Nephron (organoid): ENCODE results near the gene TMA7.

Experiments
- H3K27ac Mint-ChIP-seq, 3 experiments: 2 replicates each; pipeline ENCODE4 v1.8.0; 2020; ENCODE audit warnings: mixed read lengths in 3 of 3, mild to moderate bottlenecking in 2 of 3, moderate library complexity in 1 of 3
- H3K27me3 Mint-ChIP-seq: 2 replicates; pipeline ENCODE4 v1.8.0; 2021; ENCODE audit warnings: low read depth, mild to moderate bottlenecking, moderate library complexity, mixed read lengths
- H3K36me3 Mint-ChIP-seq: 2 replicates; pipeline ENCODE4 v1.8.0; 2020; ENCODE audit warnings: low read depth, mixed read lengths
- H3K4me1 Mint-ChIP-seq: 2 replicates; pipeline ENCODE4 v1.8.0; 2020; ENCODE audit warnings: mixed read lengths
- H3K4me3 Mint-ChIP-seq, 3 experiments: 2 replicates each; pipeline ENCODE4 v1.8.0; 2020; ENCODE audit warnings: mild to moderate bottlenecking in 3 of 3, mixed read lengths in 3 of 3, moderate library complexity in 2 of 3
- H3K9me3 Mint-ChIP-seq: 2 replicates; pipeline ENCODE4 v1.8.0; 2020; ENCODE audit warnings: mixed read lengths
- TF ChIP-seq, protein P1 (sequence below), 3 experiments: fragments of 200-600 bp; sonication (generic); IDR thresholded peaks; one replicate each; pipeline ENCODE4 v1.5.0; 2021; ENCODE audit warnings: antibody characterized with exemption in 3 of 3; ENCODE audit not compliant: unreplicated experiment in 3 of 3

The TMA7 gene

DNA sequence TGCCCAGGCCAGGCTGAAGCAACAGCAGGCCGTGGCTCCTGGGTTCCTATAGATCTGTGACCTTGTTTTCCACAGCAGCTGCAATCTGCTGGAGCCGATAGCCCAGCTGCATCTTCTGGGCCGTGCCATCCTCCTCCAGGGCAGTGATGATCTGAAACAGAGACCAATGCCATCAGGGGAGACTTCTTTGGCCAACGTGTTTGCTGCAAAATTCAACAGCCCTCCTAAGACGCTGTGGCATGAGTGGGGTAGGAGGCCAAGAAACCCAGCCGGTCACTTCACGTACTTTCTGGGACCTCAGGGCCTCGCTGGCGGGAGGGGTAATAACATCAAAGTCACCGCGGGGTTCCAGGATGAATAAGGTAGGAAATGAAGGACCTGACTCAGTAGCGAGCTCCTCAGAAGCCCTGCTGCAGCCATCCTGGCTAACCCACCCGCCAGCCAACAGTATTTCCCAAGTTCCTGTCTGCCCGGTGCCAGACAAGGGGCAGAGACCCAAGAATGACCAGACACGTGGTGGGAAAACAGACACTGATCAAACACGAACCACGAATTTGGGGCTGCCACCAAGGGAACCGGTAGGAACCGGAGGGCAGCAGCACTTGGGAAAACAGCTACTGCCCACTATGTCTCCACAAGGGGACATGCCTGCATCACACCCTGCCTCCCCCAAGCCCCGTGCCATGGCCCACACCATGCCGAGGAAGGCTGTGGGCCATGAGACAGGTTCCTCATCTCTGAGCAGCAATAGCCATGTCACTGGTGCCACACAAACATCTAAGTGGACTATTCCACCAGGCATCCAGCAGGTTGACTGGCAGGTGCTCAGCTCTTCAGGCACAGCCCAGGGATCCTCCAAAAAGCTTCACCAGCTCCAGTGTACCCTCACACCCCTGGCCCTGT, 35.4 kb upstream of the TMA7 start:
- Mint-ChIP-seq H3K36me3 (peaks cover 31% of the 10 kb centered on the region), H3K9me3 (no peaks in the 10 kb centered on the region), H3K4me1 (no peaks in the 10 kb centered on the region), H3K4me3 (no peak overlapping the region), H3K27me3 (no peaks in the 10 kb centered on the region), H3K27ac (no peak overlapping the region)
- TF ChIP-seq, protein P1, sequence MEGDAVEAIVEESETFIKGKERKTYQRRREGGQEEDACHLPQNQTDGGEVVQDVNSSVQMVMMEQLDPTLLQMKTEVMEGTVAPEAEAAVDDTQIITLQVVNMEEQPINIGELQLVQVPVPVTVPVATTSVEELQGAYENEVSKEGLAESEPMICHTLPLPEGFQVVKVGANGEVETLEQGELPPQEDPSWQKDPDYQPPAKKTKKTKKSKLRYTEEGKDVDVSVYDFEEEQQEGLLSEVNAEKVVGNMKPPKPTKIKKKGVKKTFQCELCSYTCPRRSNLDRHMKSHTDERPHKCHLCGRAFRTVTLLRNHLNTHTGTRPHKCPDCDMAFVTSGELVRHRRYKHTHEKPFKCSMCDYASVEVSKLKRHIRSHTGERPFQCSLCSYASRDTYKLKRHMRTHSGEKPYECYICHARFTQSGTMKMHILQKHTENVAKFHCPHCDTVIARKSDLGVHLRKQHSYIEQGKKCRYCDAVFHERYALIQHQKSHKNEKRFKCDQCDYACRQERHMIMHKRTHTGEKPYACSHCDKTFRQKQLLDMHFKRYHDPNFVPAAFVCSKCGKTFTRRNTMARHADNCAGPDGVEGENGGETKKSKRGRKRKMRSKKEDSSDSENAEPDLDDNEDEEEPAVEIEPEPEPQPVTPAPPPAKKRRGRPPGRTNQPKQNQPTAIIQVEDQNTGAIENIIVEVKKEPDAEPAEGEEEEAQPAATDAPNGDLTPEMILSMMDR (IDR thresholded peaks at IDR 0.05; ENCODE audit: unreplicated experiment in 3 of 3): no peak

DNA sequence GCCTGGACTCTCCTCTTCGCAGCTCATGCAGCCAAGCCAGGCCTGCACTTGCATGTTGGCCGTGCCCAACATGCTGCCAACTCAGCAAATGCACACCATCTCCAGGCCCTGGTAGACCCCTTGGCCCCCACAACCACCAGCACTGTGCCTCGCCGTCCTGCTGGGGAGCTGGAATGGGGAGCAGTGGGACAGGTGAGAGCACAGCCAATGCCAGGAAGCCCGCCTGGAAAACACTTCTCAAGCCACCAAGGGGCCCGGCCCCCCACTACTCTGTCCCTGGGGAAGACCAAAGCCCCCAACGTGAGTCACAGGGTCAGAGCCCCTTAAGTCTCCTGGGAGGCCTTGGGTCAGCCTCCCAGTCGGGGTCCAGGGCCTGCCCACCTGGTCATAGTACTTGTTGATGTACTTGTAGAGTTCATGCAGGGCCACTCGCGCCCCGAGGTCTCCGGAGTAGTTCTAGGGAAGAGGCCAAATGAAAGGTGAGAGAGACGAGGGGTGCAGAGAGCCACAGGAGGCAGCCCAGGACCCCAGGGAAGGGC, 34.6 kb upstream of the TMA7 start:
- Mint-ChIP-seq H3K27ac (no peak overlapping the region), H3K9me3 (no peaks in the 10 kb centered on the region), H3K27me3 (no peaks in the 10 kb centered on the region), H3K4me1 (no peaks in the 10 kb centered on the region), H3K36me3 (peaks cover 35% of the 10 kb centered on the region), H3K4me3 (no peak overlapping the region)
- TF ChIP-seq, protein P1 (IDR thresholded peaks at IDR 0.05; ENCODE audit: unreplicated experiment in 3 of 3): no peak

DNA sequence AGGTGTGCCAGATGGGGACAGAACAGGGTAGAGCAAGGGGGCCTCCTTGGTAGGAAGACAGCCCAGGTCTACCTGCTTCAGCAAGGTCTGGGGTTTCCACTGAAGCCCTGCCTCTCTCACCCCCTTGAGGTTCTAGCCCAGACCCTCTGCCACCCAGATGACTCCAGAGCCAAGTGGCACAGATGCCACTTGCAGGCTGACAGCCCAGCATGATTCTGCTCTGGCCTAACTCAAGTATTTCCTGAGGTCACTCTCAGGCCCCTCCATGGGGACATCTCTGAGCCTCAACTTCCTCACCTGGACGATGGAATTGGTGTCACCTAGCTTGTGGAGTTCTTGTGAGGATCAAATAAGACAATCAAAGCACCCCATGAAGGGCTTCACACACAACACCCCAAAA, 34.1 kb upstream of the TMA7 start:
- Mint-ChIP-seq H3K36me3 (peaks cover 36% of the 10 kb centered on the region), H3K27ac (no peak overlapping the region), H3K4me3 (no peak overlapping the region), H3K27me3 (no peaks in the 10 kb centered on the region), H3K4me1 (no peaks in the 10 kb centered on the region), H3K9me3 (no peaks in the 10 kb centered on the region)
- TF ChIP-seq, protein P1 (IDR thresholded peaks at IDR 0.05; ENCODE audit: unreplicated experiment in 3 of 3): no peak

DNA sequence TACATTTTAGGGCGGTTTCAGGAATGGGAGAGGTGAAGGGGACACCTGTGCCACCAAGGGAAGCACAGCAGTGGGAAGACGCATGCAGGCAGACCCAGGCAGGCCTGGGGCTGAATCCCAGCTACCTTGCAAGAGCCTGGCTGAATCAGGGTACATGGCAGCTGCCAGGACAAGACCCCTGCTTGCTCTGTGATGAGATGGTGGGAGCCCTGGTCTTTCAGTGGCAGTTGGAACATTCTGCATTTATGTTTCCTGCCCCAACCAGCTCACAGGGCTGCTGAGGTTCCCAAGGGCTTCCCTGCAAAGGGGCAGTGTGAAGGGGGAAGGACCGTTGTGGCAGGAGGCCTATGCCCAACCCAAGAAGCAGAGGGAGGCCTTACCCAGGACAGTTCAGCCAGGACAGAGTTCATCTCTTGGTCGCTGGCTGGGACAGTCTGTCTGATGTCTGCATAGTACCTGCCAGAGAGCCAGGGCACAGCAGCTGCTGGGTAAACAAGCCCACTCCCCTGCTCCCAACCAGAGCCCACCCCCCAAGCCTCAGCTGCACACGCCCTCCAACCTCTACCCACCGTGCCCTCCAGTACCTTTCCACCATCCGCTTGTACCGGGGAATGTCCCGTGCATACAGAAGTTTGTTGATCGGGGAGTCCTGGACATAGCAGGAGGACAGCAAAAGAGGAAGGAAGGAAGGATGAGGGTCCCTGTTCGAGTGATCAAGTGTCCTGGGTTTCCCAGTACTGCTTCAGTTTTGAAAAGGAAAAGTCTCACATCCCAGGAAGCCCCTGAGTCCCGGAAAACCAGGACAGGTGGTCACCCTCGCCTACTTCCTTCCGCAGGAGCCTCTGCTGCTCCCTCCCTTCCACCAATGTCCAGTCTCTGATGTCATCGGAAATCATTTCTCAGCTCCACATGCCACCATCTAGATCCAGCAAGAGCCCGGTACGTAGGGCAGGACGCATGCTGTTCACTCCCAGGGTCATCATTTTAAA, 33.3 kb upstream of the TMA7 start:
- Mint-ChIP-seq H3K27ac (no peak overlapping the region), H3K4me1 (no peaks in the 10 kb centered on the region), H3K9me3 (no peaks in the 10 kb centered on the region), H3K36me3 (peaks cover 37% of the 10 kb centered on the region), H3K27me3 (no peaks in the 10 kb centered on the region), H3K4me3 (no peak overlapping the region)
- TF ChIP-seq, protein P1 (IDR thresholded peaks at IDR 0.05; ENCODE audit: unreplicated experiment in 3 of 3): no peak

DNA sequence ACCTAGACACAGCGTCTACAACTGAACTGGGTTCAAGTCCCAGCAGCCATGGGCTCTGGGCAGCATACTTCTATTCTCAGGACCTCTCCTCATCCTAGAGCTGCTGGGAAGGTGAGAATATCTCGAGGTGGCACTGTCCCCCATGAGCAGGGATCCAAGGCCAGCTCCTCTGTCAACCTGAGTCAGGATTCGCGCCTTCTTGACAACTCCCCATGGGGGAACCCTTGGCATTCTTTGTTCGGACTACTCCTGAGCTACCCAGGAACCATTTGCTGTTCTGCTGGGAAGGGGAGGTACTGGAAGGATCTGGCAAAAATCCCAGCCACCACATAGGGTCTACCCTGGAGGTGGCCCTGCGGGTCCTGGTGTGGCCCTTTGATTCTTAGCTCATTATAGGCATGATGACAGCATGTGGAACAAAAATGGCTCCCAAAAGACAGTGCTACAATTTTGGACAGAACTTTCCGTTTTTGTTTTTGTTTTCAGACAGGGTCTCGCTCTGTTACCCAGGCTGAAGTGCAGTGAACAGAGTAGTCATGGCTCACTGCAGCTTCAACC, 32.4 kb upstream of the TMA7 start:
- no peak overlapping the region for H3K4me3 Mint-ChIP-seq
- H3K4me1 Mint-ChIP-seq: no peaks in the 10 kb centered on the region

More for the DNA sequence above, 32.4 kb upstream of the TMA7 start:
- Mint-ChIP-seq H3K9me3 (no peaks in the 10 kb centered on the region), H3K36me3 (peaks cover 39% of the 10 kb centered on the region), H3K27ac (no peak overlapping the region), H3K27me3 (no peaks in the 10 kb centered on the region)
- TF ChIP-seq, protein P1 (IDR thresholded peaks at IDR 0.05; ENCODE audit: unreplicated experiment in 3 of 3): no peak
